NCI-H748 treated with DMSO at 0.1 percent for 48 hours (cell line): Measurements from ENCODE around the gene PGAM2.

ENCODE experiments used
- DNase-seq: peaks from one replicate; lab custom pipeline; 2025; lab: John Stamatoyannopoulos, UW

PGAM2 gene

DNA sequence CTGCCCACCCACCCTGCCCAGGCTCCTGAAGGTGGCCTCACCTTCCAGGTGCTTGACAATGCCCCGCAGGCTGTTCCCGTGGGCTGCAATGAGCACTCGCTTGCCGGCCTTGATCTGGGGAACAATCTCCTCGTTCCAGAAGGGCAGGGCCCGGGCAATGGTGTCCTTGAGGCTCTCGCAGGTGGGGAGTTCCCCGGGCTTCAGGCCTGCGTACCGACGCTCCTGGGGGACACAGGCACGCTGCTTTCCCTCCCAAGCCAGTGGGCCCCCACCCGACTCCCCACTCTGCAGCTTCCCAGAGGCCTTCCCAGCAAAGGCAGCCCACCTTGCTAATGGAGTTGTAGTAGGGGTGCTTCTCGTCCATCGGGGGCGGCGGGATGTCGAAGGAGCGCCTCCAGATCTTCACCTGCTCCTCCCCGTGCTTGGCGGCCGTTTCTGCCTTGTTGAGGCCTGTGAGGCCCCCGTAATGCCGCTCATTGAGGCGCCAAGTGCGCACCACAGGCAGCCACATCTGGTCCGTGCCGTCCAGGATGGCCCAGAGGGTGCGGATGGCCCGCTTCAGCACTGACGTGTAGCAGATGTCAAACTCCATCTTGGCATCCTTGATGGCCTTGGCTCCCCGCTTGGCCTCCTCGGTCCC, 456 bp downstream of the PGAM2 start:
- no peak for DNase-seq

GRCh38 chr7:44063894-44064651, 1.3 kb downstream of the PGAM2 start:
- DNase-seq = no peak

- no peak for DNase-seq
Measured at GRCh38 chr7:44063547-44063893, 1.8 kb downstream of the PGAM2 start.

DNA sequence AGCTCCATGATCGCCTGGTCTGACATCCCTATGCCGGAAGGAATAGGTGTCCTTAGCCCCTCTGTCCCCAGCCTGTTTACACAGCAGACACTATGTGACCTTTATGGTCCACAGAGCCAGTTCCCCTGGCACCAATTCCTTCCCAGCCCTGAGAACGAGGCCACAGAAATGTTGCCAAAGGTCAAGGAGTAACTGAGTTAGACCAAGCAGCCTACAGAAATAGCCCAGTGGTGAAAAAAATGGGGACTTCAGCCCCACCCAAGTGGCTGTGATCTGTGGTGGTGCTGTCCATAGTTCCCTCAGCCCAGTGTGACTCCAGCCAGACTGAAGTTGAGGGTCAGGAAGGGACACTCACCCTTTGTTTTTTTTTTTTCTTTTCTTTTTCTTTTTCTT, 2.5 kb downstream of the PGAM2 start:
- no peak for DNase-seq

- DNase-seq = no peak
Measured at GRCh38 chr7:44062180-44062902, 3.0 kb downstream of the PGAM2 start.

DNA sequence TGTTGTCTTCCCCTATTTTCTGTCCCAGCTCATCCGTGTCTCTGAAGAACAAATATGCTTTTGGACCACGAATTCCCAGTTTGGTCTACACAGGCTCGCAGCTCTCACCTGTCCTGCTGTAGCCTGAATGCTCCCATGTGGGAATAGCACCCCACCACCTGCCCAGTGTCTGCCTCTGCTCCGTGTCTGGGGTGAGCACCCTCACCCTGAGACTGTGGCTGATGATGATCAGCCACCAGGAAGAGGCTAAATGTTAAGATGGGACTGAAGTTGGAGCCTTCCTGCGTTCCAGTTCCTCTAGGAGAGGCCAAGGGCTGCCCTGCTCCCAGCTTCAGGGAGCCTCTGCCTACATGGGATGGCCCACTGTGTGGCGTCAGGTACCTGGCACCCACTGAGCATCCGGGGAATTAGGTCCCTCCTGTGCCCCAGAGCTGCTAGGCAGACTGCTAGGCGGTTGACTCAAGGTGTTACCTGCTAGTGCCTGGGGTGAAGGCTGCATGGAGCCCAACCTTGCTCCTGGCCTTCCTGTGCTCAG, 3.7 kb downstream of the PGAM2 start:
- DNase-seq = no peak

GRCh38 chr7:44060948-44061644, 4.3 kb downstream of the PGAM2 start:
- DNase-seq = no peak

DNA sequence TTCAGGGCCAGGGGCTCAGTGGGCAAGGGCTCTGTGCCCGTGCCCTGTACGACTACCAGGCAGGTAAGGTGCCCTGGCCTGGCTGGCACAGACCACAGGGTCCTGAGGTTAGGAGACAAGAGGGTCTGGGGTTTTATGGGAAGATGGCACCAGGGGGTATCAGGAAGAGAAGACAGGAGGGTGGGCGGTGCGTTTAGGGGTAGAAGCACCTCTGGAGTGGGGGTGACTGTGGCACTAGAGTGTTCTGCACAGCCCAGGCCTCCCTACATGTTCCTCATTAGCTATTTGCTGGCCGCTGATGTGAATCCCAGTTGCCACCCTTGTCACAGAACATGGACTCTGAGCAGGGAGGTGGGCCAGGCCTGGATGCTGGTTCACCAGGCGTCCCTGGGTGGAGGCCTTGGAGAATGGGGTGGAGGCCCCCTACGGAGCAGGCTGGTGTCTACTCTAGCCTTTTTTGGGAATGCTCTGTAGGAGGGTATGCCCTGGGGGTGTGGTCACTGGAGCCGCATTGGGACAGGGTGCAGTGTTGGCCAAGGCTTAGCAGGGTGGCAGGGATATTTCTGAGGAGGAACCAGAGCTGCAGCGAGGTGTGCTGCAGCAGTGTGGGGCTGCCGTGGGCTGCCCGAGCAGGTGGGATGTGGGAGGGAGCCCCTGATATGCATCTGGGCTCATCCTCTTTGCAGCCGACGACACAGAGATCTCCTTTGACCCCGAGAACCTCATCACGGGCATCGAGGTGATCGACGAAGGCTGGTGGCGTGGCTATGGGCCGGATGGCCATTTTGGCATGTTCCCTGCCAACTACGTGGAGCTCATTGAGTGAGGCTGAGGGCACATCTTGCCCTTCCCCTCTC, 5.0 kb downstream of the PGAM2 start:
- no peak for DNase-seq

DNA sequence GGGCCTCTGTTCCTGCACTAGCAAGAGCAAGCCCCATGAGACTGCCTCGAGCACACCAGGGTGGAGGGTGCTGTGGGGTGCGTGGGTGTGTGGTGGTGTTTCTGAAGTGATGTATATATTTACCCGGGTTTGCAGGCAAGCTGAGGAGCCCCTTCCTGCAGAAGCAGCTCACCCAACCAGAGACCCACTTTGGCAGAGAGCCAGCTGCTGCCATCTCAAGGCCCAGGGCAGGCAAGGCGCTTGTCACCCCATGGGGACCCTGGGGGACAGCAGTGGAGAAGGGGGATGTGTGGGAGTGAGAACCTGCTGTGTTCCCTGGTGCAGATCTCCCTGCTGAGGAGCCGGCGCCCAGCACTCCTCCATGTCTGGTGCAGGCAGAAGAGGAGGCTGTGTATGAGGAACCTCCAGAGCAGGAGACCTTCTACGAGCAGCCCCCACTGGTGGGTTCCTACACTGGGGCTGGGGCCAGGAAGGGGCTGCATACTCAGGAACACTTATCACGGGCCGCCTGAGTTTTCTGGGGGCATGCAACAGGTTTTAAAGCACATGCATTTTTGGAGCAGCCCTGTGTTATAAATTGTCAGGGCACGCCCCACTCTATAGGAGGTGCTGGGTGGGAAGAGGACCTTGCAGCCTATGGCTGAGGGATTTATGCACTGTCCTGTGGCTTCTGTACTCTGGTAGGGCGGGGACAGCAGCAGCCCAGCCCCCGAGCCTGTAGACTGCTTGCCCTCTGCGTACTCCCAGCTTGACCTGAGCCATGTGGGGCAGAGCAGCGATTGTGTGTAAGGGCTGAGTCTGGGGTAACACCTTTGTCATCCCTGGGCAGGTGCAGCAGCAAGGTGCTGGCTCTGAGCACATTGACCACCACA, 5.9 kb downstream of the PGAM2 start:
- DNase-seq = no peak

- no peak for DNase-seq
Measured at GRCh38 chr7:44058759-44059218, 6.6 kb downstream of the PGAM2 start.

DNA sequence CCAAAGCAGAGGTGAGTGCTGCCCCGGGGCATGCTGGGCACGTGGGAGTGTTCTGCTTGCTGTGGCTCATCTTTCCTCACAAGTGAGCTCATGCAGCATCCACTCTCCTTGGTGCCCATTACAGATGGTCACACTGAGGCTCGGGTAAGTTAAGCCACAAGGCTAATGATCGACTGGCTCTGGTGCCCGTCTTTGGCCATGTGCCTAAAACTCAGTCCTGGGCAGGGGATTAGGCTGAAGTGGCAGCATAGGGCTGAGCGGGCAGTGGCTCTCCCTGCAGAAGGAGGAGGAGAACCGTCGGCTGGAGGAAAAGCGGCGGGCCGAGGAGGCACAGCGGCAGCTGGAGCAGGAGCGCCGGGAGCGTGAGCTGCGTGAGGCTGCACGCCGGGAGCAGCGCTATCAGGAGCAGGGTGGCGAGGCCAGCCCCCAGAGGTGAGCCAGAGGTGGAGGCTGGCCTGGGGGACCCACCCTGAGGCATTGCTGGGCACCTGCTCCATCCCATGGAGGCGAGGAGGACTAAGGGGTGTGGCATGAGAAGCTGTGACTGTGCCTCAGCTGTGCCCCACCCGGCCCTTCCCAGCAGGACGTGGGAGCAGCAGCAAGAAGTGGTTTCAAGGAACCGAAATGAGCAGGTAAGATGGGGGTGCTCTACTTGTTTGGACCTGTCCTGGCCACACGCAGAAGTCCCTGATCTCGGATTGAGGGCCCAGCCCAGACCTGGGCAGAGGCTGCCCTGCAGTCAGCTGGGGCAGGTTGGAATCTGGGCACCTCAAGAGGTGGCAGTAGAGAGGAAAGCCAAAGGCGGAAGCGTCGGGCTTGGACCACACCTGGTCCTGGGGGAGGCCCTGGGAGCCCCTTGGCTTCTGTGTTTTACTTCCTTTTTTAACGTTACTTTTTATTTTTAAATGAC, 7.3 kb downstream of the PGAM2 start:
- DNase-seq = no peak

DNA sequence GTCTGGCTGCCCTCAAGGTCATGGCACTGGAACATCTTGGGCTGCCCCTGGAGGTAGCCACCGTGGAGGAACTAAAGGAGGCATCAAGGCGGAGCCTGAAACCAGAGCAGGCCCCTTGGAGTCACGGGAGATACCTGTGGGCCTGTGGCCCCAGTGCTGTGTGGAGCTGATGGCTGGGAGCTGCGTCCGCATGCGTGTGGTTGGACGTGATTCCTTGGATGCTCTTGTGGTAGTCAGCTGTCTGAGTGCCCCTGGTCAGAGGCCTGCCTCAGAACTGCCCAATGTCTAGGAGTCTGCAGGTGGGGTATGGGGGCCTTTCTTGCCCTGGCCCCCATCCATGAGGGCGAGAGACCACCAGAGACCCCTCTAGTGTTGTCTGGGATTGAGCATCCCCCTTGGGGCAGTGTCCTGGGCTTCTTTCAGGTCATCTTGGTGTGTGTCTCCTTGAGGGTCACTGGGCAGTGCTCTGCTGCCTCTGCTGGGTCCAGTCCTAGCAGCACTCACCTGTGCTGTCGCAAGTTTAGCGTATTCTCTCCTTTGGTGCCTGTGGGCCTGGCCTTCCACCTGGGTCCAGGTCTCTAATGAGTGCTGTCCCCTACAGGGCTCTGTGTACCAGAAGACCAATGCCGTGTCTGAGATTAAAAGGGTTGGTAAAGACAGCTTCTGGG, 8.1 kb downstream of the PGAM2 start:
- DNase-seq = no peak

DNA sequence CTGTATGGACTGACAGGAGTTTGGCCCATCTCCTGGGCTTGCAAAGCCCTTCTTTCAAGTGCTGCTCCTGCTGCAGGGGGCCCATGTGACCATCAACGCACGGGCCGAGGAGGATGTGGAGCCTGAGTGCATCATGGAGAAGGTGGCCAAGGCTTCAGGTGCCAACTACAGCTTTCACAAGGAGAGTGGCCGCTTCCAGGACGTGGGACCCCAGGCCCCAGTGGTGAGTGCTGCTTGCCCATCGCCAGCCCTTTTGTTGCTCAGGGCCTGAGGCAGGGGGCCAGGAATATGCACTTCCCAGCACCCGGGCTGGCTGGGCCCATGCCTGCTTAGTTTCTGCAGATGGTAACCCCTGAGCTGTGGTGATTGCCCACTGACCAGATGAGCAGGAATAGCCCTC, 8.7 kb downstream of the PGAM2 start:
- DNase-seq = no peak

DNA sequence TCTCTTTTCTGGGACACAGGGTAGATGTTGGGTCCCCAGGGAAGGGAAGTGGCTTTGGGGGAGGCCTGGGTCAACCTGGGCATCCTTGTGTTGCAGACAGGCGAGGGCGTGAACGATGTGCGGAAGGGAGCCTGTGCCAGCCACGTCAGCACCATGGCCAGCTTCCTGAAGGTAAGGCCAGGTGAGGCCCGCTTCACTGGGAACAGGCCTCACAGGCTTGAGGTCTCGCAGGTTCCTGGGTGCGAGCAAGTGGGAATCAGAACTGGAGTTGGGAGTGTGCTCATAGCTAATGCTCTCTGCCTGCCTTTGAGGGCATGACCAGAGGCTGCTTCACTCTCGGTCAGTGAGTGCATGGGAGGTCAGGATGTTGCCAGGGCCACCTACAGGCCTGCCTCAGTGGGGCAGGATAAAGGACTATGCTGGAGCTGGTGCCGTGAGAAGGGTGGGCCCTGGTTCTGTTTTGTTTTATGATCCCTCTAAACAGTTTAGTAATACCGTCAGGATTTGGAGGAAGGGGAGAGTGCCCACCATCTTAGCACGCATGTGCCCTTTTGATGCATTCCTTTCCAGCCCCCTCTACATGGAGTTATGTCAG, 12.5 kb downstream of the PGAM2 start:
- DNase-seq = no peak

DNA sequence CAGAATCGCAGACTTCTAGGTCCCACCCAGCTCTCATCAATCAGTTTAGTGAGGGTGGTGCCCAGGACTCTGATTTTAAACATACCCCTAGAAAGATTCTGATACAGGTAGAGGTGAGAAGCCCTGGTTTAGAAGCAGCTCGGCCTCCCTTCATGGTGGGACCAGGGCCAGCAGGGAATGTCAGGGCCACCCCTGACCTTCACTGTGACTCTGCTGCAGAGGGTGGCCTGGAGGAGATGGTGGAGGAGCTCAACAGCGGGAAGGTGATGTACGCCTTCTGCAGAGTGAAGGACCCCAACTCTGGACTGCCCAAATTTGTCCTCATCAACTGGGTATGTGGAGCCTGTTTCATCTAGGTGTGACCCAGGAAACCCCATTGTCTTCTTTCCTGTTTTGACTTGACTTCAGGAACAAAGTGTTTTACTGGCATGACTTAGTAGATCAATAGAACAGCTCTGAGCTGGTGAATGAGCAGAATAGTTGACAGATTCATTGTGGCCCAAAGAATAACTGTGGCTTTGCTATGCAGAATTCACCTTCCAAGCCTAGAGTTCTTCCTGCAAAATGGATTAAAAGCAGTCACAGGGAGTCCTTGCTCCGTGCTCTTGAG, 13.7 kb downstream of the PGAM2 start:
- no peak for DNase-seq

DNA sequence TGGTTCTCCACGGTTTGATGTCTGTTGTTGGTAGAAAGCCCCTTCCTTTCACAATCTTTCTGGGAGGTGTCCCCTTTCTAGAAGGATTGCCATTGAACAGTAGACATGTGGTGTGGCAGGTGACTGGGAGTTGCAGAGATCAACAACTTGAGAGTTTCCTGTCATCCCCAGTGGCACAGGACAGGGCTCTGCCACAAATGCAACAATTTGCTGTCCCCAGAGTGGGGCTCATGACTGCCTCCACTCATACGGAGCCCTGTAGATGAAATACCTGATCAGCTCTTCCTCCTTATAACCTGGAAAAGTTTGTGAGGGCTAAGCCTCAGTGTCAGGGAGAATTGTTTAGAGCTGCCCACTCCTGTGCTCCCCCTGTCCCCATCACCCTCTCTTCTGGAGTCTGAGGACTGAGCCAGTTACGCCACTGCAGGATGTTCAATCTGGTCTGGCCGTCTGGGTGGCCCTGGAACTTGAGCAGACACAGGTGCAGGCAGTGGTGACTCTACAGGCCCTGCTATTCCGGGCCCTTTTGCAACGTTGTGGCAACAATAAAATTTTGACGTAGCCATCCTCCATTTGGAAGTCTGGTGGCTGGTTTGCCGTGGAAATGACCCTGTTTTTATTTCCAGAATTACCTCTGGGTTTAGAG, 14.3 kb downstream of the PGAM2 start:
- no peak for DNase-seq
